ENCODE data around the gene MB21D2. TPM values are rescaled to one million over a fixed set of nuclear protein-coding genes. Genes with fewer than 3 reads are reported as not detected.

The MB21D2 gene
- total RNA-seq, 1 donor from 2014 or later = 8.9 TPM

DNA sequence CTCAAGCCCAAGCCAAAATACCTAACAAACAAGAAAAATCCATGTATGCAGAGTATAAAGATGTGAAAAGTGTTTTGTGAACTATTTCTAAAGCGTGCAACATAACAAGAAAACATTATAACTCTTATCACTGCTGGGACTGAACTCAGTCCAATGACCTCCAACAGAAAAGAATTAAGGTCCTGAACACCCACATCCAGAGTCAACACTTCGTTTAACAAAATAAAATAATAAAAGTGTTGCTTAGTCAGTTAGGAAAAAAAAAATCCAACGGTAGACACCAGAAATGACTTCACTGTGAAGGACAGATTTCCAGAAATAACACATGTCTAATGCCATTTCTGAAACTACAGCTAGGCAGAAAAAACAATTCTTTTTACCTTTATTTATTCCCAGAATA lies 28.0 kb downstream of the MB21D2 start:
- no peak for DNase-seq (ENCODE audit: low spot score)
- no peaks in the 10 kb centered on the region for H3K27me3 Mint-ChIP-seq (ENCODE audit: low read depth)

DNA sequence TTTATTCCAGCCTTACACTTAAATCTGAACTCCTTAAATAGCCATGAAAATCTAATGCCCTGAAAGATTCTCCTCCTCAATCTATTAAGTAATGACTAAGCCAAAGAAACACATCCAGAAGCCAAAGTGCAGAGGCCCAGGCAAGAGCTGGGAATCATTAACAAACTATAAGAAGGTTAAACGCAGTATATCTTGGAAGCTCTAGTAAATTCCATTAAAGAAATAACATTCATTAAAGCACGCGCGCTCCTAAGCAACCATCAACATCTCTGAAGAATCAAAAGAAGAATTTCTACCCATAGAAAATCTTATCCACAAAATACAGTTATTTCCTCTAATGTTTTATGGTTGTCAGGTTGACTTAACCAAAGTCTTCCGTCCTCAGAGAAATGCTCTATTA lies 29.5 kb downstream of the MB21D2 start:
- TF ChIP-seq, protein P1, sequence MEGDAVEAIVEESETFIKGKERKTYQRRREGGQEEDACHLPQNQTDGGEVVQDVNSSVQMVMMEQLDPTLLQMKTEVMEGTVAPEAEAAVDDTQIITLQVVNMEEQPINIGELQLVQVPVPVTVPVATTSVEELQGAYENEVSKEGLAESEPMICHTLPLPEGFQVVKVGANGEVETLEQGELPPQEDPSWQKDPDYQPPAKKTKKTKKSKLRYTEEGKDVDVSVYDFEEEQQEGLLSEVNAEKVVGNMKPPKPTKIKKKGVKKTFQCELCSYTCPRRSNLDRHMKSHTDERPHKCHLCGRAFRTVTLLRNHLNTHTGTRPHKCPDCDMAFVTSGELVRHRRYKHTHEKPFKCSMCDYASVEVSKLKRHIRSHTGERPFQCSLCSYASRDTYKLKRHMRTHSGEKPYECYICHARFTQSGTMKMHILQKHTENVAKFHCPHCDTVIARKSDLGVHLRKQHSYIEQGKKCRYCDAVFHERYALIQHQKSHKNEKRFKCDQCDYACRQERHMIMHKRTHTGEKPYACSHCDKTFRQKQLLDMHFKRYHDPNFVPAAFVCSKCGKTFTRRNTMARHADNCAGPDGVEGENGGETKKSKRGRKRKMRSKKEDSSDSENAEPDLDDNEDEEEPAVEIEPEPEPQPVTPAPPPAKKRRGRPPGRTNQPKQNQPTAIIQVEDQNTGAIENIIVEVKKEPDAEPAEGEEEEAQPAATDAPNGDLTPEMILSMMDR (IDR thresholded peaks at IDR 0.05) = no peak
- Mint-ChIP-seq H3K9me3 (ENCODE audit: low read depth) (no peaks in the 10 kb centered on the region), H3K4me1 (ENCODE audit: low read depth) (peaks cover 93% of the 10 kb centered on the region), H3K4me3 (ENCODE audit: unreplicated experiment) (peak overlapping the region; percentile 14), H3K27ac (ENCODE audit: unreplicated experiment) (peak overlapping the region; percentile 96), H3K27me3 (ENCODE audit: low read depth) (no peaks in the 10 kb centered on the region), H3K36me3 (ENCODE audit: low read depth) (no peaks in the 10 kb centered on the region)
- no peak for DNase-seq (ENCODE audit: low spot score)

More for the DNA sequence above, 28.0 kb downstream of the MB21D2 start:
- Mint-ChIP-seq H3K4me3 (ENCODE audit: unreplicated experiment) (no peak overlapping the region), H3K27ac (ENCODE audit: unreplicated experiment) (peak overlapping the region; percentile 96), H3K36me3 (ENCODE audit: low read depth) (no peaks in the 10 kb centered on the region), H3K4me1 (ENCODE audit: low read depth) (peaks cover 87% of the 10 kb centered on the region), H3K9me3 (ENCODE audit: low read depth) (no peaks in the 10 kb centered on the region)
- TF ChIP-seq, protein P1 (IDR thresholded peaks at IDR 0.05) = no peak

DNA sequence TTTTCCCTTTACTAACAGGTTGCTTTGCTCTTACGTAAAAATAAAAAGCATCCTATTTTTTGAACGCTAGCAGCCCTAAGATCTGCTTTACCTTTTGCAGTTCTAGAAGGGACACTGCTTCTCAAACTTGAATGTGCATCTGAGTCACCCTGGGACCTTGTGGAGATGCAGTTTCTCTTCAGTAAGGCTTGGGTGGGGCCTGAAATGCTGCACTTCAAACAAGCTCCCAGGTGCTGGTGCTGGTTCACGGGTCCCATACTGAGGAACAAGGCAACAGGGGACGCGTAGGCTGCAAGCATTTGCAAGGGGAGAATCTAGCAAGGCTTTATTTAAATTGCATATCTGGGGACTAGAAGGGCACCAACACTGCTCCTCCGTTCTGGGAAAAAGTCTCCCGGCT lies 30.0 kb downstream of the MB21D2 start:
- no peaks in the 10 kb centered on the region for H3K9me3 Mint-ChIP-seq (ENCODE audit: low read depth)
- peaks cover 92% of the 10 kb centered on the region for H3K4me1 Mint-ChIP-seq (ENCODE audit: low read depth)
- H3K27me3 Mint-ChIP-seq (ENCODE audit: low read depth) = no peaks in the 10 kb centered on the region
- no peaks in the 10 kb centered on the region for H3K36me3 Mint-ChIP-seq (ENCODE audit: low read depth)
- peak overlapping the region; percentile 96 for H3K27ac Mint-ChIP-seq (ENCODE audit: unreplicated experiment)
- no peak for DNase-seq (ENCODE audit: low spot score)
- TF ChIP-seq, protein P1 (IDR thresholded peaks at IDR 0.05) = no peak
- peak overlapping the region; percentile 14 for H3K4me3 Mint-ChIP-seq (ENCODE audit: unreplicated experiment)

DNA sequence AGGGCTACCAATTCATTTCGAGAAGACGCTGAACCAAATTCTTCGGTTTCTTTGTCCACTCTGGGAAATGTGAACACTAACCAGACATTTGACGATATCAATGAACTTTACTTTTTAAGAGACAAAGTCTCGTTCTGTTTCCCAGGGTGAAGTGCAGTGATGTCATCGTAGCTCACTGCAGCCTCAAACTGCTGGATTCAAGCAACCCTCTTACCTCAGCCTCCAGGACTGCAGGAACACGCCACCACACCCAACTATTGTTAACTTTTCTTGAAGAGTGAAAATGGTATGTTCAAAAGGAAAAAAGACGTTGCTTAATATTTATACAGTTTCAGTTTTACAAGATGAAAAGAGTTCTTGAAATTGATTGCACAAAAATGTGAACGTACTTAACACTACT lies 30.6 kb downstream of the MB21D2 start:
- peaks cover 88% of the 10 kb centered on the region for H3K4me1 Mint-ChIP-seq (ENCODE audit: low read depth)
- H3K9me3 Mint-ChIP-seq (ENCODE audit: low read depth) = no peaks in the 10 kb centered on the region
- no peaks in the 10 kb centered on the region for H3K27me3 Mint-ChIP-seq (ENCODE audit: low read depth)
- H3K36me3 Mint-ChIP-seq (ENCODE audit: low read depth) = no peaks in the 10 kb centered on the region
- peak overlapping the region; percentile 32 for H3K4me3 Mint-ChIP-seq (ENCODE audit: unreplicated experiment)
- no peak for DNase-seq (ENCODE audit: low spot score)
- TF ChIP-seq, protein P1 (IDR thresholded peaks at IDR 0.05) = no peak
- H3K27ac Mint-ChIP-seq (ENCODE audit: unreplicated experiment) = peak overlapping the region; percentile 96

DNA sequence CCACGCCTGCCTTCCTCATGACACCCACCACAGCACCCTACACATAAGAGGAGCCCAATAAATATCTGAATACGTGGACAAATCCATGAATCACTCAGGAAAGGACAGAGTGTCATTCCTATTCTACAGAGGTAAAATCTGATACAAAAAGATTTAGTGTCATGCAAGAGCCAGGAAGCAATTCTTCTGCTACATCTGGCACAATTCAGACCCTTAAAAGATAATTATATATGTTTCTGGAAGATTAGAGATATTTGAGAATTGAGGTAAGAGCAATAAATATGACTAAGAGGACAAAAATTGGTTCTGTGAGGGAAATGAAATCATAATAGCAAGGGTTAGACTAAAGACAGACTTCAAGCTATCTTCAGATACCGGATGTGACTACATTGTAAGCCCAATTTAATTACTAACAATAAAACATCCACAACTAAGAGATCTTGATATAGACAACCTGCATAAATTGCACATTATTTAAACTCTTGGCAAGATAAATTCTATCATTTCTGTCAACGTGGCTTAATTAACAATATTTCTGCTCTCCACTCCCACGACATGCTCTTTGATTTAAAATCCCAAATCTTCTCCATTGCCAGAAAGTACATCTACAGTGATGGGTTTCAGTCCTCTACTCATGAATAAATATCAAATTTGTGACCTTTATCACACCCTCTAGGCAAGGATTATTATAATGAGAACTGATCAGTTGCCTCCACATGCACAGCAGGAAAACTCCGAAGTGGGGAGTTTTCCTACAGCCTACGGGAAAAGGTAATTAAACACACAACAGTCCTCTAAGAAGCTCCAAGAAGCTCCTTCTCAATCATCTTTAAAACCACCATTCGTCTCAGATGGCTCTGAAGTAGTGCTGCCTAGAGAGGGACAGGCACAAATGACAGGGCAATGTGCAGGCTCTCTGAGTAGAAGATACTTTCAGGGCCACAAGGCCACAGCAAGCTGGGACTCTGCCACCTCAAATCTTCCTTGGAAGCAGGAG lies 32.6 kb downstream of the MB21D2 start:
- no peaks in the 10 kb centered on the region for H3K36me3 Mint-ChIP-seq (ENCODE audit: low read depth)
- H3K27me3 Mint-ChIP-seq (ENCODE audit: low read depth) = no peaks in the 10 kb centered on the region
- H3K4me3 Mint-ChIP-seq (ENCODE audit: unreplicated experiment) = no peak overlapping the region
- H3K9me3 Mint-ChIP-seq (ENCODE audit: low read depth) = no peaks in the 10 kb centered on the region
- H3K27ac Mint-ChIP-seq (ENCODE audit: unreplicated experiment) = peak overlapping the region; percentile 56
- no peak for DNase-seq (ENCODE audit: low spot score)
- H3K4me1 Mint-ChIP-seq (ENCODE audit: low read depth) = peaks cover 77% of the 10 kb centered on the region
- TF ChIP-seq, protein P1 (IDR thresholded peaks at IDR 0.05) = no peak

All from chondrocyte (in vitro differentiated cells).